AG04450 (cell line): ENCODE measurements around the gene OR13J1. TPM values are rescaled to one million over a fixed set of nuclear protein-coding genes. Genes with fewer than 3 reads are reported as not detected.

Experiments used
- CTCF ChIA-PET: fragments of 300-600, 350-600 bp; formaldehyde crosslinking; extraction: SDS; loops from one replicate; lab custom pipeline; 2022; ENCODE audit warnings: antibody characterized with exemption, inconsistent platforms; lab: Charles Lee
- POLR2A ChIA-PET: fragments of 350-600 bp; formaldehyde crosslinking; extraction: SDS; loops from one replicate; lab custom pipeline; 2021; ENCODE audit warnings: antibody characterized with exemption, inconsistent platforms; lab: Yijun Ruan, JAX
- DNase-seq: peaks from one replicate; pipeline ENCODE4 v3.0.0-alpha.2; 2011; ENCODE audit warnings: low read depth, low spot score
- H3K27ac ChIP-seq: one replicate; pipeline ENCODE4 v1.5.1; 2012; ENCODE audit warnings: low read depth, low read length, control low read depth
- H3K27me3 ChIP-seq: one replicate; pipeline ENCODE4 v1.6.0; 2012; ENCODE audit warnings: low read length; ENCODE audit not compliant: control insufficient read depth, insufficient read depth
- H3K4me3 ChIP-seq: 2 replicates; pipeline ENCODE4 v1.5.1; 2011; ENCODE audit warnings: mild to moderate bottlenecking, low read depth, low read length, control low read depth
- H3K9me3 ChIP-seq: 2 replicates; pipeline ENCODE4 v1.5.1; 2012; ENCODE audit warnings: low read length; ENCODE audit not compliant: control insufficient read depth, insufficient read depth
- polyA plus RNA-seq: library from polyadenylated mRNA; depleted of rRNA; stranded (reverse); fragments of >200 nt; gene quantifications from 2 replicates; pipeline ENCODE4 v1.2.3, GENCODE V29; 2011
- TF ChIP-seq, protein P1 (sequence below): IDR thresholded peaks from 2 replicates; pipeline ENCODE4 v1.5.1; 2011; ENCODE audit warnings: low read depth, low read length, control low read depth, inconsistent platforms

OR13J1 gene
- polyA plus RNA-seq, 1 experiment = not detected

DNA sequence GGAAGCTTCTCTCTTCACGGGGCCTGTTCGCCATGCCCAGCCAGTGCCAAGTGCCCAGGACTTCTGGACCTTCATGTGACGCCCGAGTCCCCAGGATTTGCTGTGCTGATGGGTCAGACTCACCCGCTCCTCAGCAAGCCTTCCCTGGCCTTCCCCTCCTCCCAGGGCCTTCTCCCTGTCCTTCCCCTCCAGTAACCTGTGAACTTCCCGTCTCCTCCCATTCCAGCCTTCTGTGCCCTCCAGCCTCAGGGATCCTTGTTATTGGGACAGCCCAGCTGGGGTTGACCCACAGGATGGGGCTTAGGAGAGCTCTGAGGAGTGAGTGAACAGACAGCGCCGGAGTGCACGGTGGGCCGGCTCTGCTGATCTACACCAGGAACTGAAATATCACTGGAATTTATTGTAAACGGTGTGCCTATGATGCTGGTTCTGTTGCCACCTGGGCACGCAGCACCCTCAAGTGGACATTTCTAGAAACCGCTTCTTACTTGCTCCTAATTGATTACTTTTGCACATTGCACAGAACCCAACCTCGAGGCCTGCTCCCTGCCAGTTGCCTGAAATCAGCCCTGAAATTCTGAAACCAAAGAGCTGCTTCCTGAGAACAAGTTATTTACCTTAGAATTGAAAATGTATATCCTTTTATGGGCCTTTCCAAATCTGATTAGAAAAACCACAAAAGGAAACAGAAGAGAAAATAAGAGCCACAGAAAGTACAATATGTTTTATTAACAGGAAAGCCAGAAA is 40.6 kb upstream of the OR13J1 start:
- Histone ChIP-seq H3K27me3 (no peaks in the 10 kb centered on the region), H3K4me3 (no peak overlapping the region), H3K9me3 (no peaks in the 10 kb centered on the region; the same call in 1 of the 2 replicates), H3K27ac (no peak overlapping the region)
- ChIA-PET CTCF (interaction anchor here (0.6 to 13.6 kb wide), 12 partner anchors 9 to 510 kb away, joined by 3 to 153 read pairs (median 5); no protein-coding TSS in a partner anchor), POLR2A (interaction anchor here (0.5 kb wide), 1 partner anchor 35 kb away, joined by 5 read pairs; no protein-coding TSS in a partner anchor)
- TF ChIP-seq, protein P1, sequence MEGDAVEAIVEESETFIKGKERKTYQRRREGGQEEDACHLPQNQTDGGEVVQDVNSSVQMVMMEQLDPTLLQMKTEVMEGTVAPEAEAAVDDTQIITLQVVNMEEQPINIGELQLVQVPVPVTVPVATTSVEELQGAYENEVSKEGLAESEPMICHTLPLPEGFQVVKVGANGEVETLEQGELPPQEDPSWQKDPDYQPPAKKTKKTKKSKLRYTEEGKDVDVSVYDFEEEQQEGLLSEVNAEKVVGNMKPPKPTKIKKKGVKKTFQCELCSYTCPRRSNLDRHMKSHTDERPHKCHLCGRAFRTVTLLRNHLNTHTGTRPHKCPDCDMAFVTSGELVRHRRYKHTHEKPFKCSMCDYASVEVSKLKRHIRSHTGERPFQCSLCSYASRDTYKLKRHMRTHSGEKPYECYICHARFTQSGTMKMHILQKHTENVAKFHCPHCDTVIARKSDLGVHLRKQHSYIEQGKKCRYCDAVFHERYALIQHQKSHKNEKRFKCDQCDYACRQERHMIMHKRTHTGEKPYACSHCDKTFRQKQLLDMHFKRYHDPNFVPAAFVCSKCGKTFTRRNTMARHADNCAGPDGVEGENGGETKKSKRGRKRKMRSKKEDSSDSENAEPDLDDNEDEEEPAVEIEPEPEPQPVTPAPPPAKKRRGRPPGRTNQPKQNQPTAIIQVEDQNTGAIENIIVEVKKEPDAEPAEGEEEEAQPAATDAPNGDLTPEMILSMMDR = peak; percentile 62
- DNase-seq = no peak

DNA sequence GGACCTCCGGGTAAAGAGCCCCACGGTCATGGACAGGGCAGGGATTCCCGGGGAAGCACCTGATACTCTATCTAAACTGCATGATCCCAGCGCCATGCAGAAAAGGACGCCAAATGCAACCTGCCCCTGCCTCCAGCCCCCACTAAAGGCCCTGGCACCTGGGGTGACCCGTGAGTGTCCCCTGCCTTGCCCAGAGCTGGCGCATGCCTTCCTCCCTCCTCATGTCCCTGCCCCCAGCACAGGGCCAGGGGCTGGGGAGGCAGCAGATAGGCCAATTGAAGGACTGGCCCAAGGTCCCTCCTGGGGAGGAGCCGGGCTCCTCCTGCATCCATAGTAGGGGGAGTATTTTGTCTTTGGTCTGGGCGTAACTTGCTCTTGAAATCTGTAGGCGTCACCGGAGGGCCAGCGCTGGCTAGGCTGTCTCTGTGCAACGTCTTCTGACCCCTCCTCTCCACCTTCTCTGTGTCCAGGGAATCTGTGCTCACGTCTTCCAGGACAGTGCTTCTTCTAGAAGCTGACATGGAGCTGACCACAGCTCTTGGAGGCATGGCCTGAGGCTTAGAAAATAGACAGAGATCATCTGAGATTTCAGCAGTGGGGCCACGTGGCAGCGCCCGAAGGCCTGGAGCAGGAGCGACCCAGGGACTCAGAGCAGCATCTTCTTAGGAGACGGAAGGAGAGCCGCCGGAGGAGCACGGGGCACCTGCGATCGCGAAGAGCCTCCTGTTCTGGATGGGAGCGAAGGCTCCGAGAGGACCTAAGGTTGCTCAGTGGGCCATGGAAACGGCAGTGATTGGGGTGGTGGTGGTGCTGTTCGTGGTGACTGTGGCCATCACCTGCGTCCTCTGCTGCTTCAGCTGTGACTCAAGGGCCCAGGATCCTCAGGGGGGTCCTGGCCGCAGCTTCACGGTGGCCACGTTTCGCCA is 39.7 kb upstream of the OR13J1 start:
- Histone ChIP-seq H3K4me3 (no peak overlapping the region), H3K27ac (no peak overlapping the region), H3K27me3 (no peaks in the 10 kb centered on the region), H3K9me3 (no peaks in the 10 kb centered on the region; the same call in 1 of the 2 replicates)
- CTCF ChIA-PET = interaction anchor here (1.0 to 13.6 kb wide), 4 partner anchors 28 to 120 kb away, joined by 3 to 153 read pairs (median 8); no protein-coding TSS in a partner anchor
- POLR2A ChIA-PET = no interaction called here
- TF ChIP-seq, protein P1 = no peak
- DNase-seq = no peak

DNA sequence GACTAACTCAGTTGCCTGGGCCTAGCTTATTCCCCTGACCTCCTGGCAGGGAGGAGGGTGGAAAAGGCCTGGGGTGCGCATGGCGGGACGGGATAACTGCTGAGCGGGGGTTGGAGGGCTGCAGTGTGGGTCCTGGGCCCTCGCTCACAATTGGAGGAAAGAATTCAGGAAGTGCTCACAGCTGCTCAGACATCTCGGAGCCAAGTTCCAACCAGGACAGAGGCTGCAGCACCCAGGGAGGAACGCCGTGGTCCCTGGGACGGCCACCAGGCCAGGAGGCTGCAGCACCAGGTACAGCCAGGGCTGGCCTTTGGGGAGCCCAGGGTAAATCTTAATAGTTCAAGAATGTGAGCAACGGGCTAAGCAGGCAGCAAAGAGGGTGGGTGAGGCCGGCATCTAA is 39.1 kb upstream of the OR13J1 start, which contains the start of gene SPAAR:
TSS of gene SPAAR (plus strand) at position 217 of the 400 bp plus-strand sequence. CDS start 974 bp downstream, outside the sequence.
- no peak for DNase-seq
- TF ChIP-seq, protein P1 = no peak
- CTCF ChIA-PET = interaction anchor here (1.0 to 13.6 kb wide), 3 partner anchors 36 to 84 kb away, joined by 3 to 153 read pairs (median 3); no protein-coding TSS in a partner anchor
- POLR2A ChIA-PET = no interaction called here
- Histone ChIP-seq H3K27ac (peak within 1 kb of the TSS; percentile 97), H3K9me3 (no peaks in the 10 kb centered on the region; the same call in 1 of the 2 replicates), H3K4me3 (no peak within 1 kb of the TSS), H3K27me3 (no peaks in the 10 kb centered on the region)

GRCh38 chr9:35908504-35909125 is 38.4 kb upstream of the OR13J1 start:
- DNase-seq = no peak
- CTCF ChIA-PET = interaction anchor here (1.0 to 13.6 kb wide), 4 partner anchors 37 to 84 kb away, joined by 3 to 153 read pairs (median 4); no protein-coding TSS in a partner anchor
- H3K27me3 ChIP-seq = no peaks in the 10 kb centered on the region
- H3K27ac ChIP-seq = peak overlapping the region; percentile 97
- POLR2A ChIA-PET = interaction anchor here (0.6 to 0.7 kb wide), 2 partner anchors 79 to 119 kb away, joined by 3 to 4 read pairs; no protein-coding TSS in a partner anchor
- H3K9me3 ChIP-seq = no peaks in the 10 kb centered on the region; the same call in 1 of the 2 replicates
- H3K4me3 ChIP-seq = no peak overlapping the region
- TF ChIP-seq, protein P1 = no peak
